Epidermal melanocyte (primary cell): ENCODE measurements around the gene MAPKAP1.
A peak's percentile ranks its signal among the peaks of the same experiment; 100 is the strongest.
"Not testable (repeated sequence)": the region's sequence is repeated elsewhere in the genome, so short reads cannot be mapped to it uniquely, and the experiment has no call there.

Source experiments
- DNase-seq: peaks from one replicate; pipeline ENCODE4 v3.0.0; 2011; ENCODE audit warnings: low spot score; ENCODE audit not compliant: insufficient read length

MAPKAP1 gene

GRCh38 chr9:125415583-125416460 lies 291.2 kb downstream of the MAPKAP1 start:
- no peak for DNase-seq

- no peak for DNase-seq
Measured at GRCh38 chr9:125413579-125413978, 293.4 kb downstream of the MAPKAP1 start.

- no peak for DNase-seq
Measured at GRCh38 chr9:125412166-125412565, 294.8 kb downstream of the MAPKAP1 start.

- no peak for DNase-seq
Measured at GRCh38 chr9:125411171-125411756, 295.7 kb downstream of the MAPKAP1 start.

GRCh38 chr9:125410522-125410894 lies 296.5 kb downstream of the MAPKAP1 start:
- no peak for DNase-seq

GRCh38 chr9:125409637-125410521 lies 297.1 kb downstream of the MAPKAP1 start:
- DNase-seq = no peak

- no peak for DNase-seq
Measured at GRCh38 chr9:125409217-125409636, 297.8 kb downstream of the MAPKAP1 start.

GRCh38 chr9:125407974-125408900 lies 298.8 kb downstream of the MAPKAP1 start:
- peak; percentile 91 for DNase-seq

GRCh38 chr9:125407432-125407973 lies 299.5 kb downstream of the MAPKAP1 start:
- peak; percentile 5 for DNase-seq

- peak; percentile 9 for DNase-seq
Measured at GRCh38 chr9:125406810-125407087, 300.3 kb downstream of the MAPKAP1 start.

GRCh38 chr9:125405938-125406809 lies 300.8 kb downstream of the MAPKAP1 start:
- no peak for DNase-seq

- DNase-seq = no peak
Measured at GRCh38 chr9:125404733-125405132, 302.3 kb downstream of the MAPKAP1 start.

GRCh38 chr9:125400725-125401716 lies 306.0 kb downstream of the MAPKAP1 start:
- DNase-seq = no peak

GRCh38 chr9:125400232-125400631 lies 306.8 kb downstream of the MAPKAP1 start:
- DNase-seq = not testable (repeated sequence)

GRCh38 chr9:125399666-125400065 lies 307.3 kb downstream of the MAPKAP1 start:
- DNase-seq = no peak

- no peak for DNase-seq
Measured at GRCh38 chr9:125399165-125399564, 307.8 kb downstream of the MAPKAP1 start.

- no peak for DNase-seq
Measured at GRCh38 chr9:125398243-125398642, 308.8 kb downstream of the MAPKAP1 start.

GRCh38 chr9:125397736-125398135 lies 309.3 kb downstream of the MAPKAP1 start:
- no peak for DNase-seq
